ENCODE data around the gene PRR5L.
"Not testable (repeated sequence)": the region's sequence is repeated elsewhere in the genome, so short reads cannot be mapped to it uniquely, and the experiment has no call there.

PRR5L gene

DNA sequence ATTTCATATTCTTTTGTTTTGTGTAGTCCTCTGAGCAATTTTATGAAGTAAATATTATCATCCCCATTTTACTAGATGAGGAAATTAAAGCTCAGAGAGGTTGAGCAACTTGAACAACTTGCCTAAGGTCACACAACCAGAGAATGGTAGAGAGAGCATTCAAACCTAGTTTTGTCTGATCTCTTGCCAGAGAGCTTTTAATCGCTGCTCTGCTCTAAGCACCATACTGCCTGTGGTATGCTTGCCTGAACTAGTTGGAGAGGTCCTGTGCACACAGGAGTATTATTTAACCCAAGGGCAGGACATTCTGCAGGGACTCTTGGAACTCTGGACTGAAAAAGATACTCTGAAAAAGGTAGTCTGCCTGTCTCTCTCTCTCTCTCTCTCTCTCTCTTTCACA, 175.5 kb downstream of the PRR5L start:
- H3K27ac ChIP-seq: no peak overlapping the region
- no peak overlapping the region for H3K4me3 ChIP-seq (ENCODE audit: low read depth, low read length)
- TF ChIP-seq, protein P1, sequence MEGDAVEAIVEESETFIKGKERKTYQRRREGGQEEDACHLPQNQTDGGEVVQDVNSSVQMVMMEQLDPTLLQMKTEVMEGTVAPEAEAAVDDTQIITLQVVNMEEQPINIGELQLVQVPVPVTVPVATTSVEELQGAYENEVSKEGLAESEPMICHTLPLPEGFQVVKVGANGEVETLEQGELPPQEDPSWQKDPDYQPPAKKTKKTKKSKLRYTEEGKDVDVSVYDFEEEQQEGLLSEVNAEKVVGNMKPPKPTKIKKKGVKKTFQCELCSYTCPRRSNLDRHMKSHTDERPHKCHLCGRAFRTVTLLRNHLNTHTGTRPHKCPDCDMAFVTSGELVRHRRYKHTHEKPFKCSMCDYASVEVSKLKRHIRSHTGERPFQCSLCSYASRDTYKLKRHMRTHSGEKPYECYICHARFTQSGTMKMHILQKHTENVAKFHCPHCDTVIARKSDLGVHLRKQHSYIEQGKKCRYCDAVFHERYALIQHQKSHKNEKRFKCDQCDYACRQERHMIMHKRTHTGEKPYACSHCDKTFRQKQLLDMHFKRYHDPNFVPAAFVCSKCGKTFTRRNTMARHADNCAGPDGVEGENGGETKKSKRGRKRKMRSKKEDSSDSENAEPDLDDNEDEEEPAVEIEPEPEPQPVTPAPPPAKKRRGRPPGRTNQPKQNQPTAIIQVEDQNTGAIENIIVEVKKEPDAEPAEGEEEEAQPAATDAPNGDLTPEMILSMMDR (IDR thresholded peaks at IDR 0.05; ENCODE audit: low read depth, low read length, missing control alignments): no peak
- DNase-seq: no peak
- no peaks in the 10 kb centered on the region for H3K27me3 ChIP-seq (replicated peaks)
- no peaks in the 10 kb centered on the region for H3K36me3 ChIP-seq (replicated peaks)
- in situ Hi-C loops (cut with HindIII; ENCODE audit: low pct_ligation_motif_present, low sequenced_read_pairs): no loop called here

DNA sequence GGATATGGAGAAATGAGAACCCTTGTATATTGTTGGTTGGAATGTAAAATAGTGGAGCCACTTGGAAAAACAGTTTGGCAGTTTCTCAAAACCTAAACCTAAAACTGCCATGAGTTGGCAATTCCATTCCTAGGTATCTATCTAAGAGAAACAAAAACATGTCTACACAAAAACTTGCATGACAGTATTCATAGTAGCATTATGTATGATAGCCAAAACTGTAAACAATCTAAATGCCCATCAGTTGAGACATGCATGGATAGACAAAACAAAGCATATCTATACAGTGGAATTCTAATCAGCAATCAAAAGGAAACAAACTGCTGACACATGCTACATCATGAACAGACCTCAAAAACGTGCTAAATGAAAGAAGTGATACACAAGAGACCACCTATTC, 179.1 kb downstream of the PRR5L start:
- DNase-seq: no peak
- TF ChIP-seq, protein P1 (IDR thresholded peaks at IDR 0.05; ENCODE audit: low read depth, low read length, missing control alignments): no peak
- no peak overlapping the region for H3K4me3 ChIP-seq (ENCODE audit: low read depth, low read length)
- in situ Hi-C loops (cut with HindIII; ENCODE audit: low pct_ligation_motif_present, low sequenced_read_pairs): loop anchor here (25.0 kb wide), 1 partner anchor 188 kb away; the partner anchor contains the start of genes COMMD9 and PRR5L
- H3K27me3 ChIP-seq (replicated peaks): no peaks in the 10 kb centered on the region
- no peak overlapping the region for H3K27ac ChIP-seq
- H3K36me3 ChIP-seq (replicated peaks): no peaks in the 10 kb centered on the region

DNA sequence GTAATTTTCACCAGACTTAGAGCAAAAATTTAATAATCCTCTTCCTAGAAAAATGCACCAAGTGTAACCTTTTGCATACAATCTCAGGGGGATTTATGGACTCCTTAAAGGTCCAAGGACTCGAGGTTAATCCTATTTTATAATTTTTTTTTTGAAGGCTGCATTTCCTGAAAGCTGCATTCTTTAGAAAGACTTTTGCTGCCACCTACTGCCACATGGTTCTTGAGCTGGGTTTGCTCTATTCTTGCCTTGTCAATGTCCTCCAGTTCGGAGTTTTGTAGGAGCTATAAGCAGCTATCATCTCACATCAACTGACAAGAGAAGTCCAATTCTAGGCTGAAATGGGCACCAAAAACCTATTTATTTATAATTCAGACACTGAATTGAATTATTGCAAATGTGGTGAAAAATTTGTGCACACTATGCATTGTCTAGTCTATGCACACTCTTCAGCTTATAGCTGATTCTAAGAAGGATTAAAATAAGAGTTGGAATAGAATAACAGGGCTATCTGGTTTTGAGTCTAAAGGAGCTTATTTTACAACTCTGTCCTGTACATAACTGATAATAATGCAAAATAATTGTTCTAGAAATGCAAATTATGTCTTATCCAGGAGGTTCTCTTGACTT, 182.7 kb downstream of the PRR5L start:
- in situ Hi-C loops (cut with HindIII; ENCODE audit: low pct_ligation_motif_present, low sequenced_read_pairs): loop anchor here (25.0 kb wide), 1 partner anchor 192 kb away; the partner anchor contains the start of genes COMMD9 and PRR5L
- H3K4me3 ChIP-seq (ENCODE audit: low read depth, low read length): no peak overlapping the region
- peak; percentile 55 for DNase-seq

DNA sequence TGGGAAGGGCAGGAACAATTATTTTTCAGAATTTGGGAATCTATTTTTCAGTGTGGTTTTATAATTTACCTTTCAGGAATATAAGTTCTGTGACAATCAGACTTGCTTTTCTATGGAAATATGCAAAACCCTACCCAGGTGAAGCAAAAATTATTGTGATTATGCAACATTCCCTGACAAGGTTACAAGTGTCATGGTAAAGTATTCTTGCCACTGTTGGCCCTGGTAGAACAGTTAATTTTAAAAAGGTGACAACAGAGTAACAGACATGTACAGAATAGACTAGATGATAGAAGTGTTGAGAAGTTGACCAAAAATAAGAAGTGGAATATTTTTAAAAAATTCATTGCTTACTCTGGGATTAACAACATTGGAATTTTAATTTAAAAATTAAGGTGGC, 184.7 kb downstream of the PRR5L start:
- peaks cover 9% of the 10 kb centered on the region for H3K36me3 ChIP-seq (replicated peaks)
- TF ChIP-seq, protein P1 (IDR thresholded peaks at IDR 0.05; ENCODE audit: low read depth, low read length, missing control alignments): no peak
- DNase-seq: no peak
- in situ Hi-C loops (cut with HindIII; ENCODE audit: low pct_ligation_motif_present, low sequenced_read_pairs): loop anchor here (25.0 kb wide), 1 partner anchor 194 kb away; the partner anchor contains the start of genes COMMD9 and PRR5L
- H3K27ac ChIP-seq: no peak overlapping the region
- H3K4me3 ChIP-seq (ENCODE audit: low read depth, low read length): no peak overlapping the region
- H3K27me3 ChIP-seq (replicated peaks): no peaks in the 10 kb centered on the region

More for the DNA sequence above, 182.7 kb downstream of the PRR5L start:
- Histone ChIP-seq H3K27me3 (replicated peaks) (no peaks in the 10 kb centered on the region), H3K27ac (no peak overlapping the region), H3K36me3 (replicated peaks) (peaks cover 2% of the 10 kb centered on the region)
- TF ChIP-seq, protein P1 (IDR thresholded peaks at IDR 0.05; ENCODE audit: low read depth, low read length, missing control alignments): peak; percentile 78

DNA sequence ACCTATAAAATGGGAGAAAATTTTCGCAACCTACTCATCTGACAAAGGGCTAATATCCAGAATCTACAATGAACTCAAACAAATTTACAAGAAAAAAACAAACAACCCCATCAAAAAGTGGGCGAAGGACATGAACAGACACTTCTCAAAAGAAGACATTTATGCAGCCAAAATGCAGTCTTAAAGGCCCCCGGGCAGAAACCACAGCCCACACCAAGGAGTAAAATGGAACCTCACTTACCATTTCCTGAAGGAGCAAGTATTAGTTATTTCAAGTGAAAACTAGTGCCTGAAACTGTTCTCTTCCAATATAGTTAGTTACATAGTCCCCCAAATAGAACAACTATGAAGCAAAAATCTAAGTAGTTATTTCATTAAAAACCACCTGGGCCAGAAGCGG, 187.0 kb downstream of the PRR5L start:
- H3K27me3 ChIP-seq (replicated peaks); H3K4me3 ChIP-seq (ENCODE audit: low read depth, low read length); DNase-seq; H3K27ac ChIP-seq: not testable (repeated sequence)
- H3K36me3 ChIP-seq (replicated peaks): peaks cover 14% of the 10 kb centered on the region
- in situ Hi-C loops (cut with HindIII; ENCODE audit: low pct_ligation_motif_present, low sequenced_read_pairs): loop anchor here (25.0 kb wide), 1 partner anchor 196 kb away; the partner anchor contains the start of genes COMMD9 and PRR5L

DNA sequence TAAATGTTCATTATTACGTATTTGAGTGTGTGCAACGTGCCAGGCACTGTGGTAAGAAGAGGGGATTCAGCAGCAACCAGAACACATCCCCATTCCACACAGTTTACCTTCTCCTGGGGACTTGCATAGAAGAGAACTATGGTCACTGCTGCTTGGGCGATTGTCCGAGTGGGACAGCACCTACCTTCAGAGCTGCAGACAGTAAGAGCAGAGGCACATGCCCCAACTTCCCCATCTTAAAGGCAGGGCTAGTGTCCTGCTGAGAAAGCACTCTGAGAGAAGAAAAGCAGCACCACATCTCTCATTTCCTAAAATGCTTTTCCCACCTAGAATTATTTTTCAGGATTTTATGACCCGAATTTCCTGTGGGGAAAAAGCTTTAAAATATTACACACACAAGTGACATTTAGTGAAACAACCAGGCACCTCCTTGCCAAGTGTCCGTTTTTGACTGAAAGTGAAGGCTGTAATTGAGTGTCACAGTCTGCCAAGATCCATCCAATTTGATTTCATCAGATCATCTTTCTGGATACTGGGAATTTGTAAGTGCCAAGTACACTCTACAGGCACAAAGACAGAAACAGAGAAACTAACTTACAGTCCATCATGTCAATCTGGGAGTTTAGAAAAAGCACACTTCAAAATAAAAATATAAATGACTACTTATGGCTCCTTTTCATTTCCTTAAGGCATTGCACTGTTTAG, 189.4 kb downstream of the PRR5L start:
- H3K36me3 ChIP-seq (replicated peaks): peaks cover 29% of the 10 kb centered on the region
- in situ Hi-C loops (cut with HindIII; ENCODE audit: low pct_ligation_motif_present, low sequenced_read_pairs): loop anchor here (25.0 kb wide), 1 partner anchor 198 kb away; the partner anchor contains the start of genes COMMD9 and PRR5L
- TF ChIP-seq, protein P1 (IDR thresholded peaks at IDR 0.05; ENCODE audit: low read depth, low read length, missing control alignments): no peak
- H3K27me3 ChIP-seq (replicated peaks): no peaks in the 10 kb centered on the region
- DNase-seq: no peak
- no peak overlapping the region for H3K27ac ChIP-seq
- no peak overlapping the region for H3K4me3 ChIP-seq (ENCODE audit: low read depth, low read length)

All from brain microvascular endothelial cell (primary cell).